Stimulated activated CD4-positive, alpha-beta T cell treated with anti-CD3 and anti-CD28 coated beads, Interleukin-4, amount 100 ng/mL, for 48 hours (primary cell): ENCODE measurements around the gene PHACTR2.

Experiments
- DNase-seq, 2 donors: peaks; one replicate each; pipeline ENCODE4 v3.0.0-alpha.2; 2020; ENCODE audit warnings: low read depth in 2 of 2

The PHACTR2 gene

DNA sequence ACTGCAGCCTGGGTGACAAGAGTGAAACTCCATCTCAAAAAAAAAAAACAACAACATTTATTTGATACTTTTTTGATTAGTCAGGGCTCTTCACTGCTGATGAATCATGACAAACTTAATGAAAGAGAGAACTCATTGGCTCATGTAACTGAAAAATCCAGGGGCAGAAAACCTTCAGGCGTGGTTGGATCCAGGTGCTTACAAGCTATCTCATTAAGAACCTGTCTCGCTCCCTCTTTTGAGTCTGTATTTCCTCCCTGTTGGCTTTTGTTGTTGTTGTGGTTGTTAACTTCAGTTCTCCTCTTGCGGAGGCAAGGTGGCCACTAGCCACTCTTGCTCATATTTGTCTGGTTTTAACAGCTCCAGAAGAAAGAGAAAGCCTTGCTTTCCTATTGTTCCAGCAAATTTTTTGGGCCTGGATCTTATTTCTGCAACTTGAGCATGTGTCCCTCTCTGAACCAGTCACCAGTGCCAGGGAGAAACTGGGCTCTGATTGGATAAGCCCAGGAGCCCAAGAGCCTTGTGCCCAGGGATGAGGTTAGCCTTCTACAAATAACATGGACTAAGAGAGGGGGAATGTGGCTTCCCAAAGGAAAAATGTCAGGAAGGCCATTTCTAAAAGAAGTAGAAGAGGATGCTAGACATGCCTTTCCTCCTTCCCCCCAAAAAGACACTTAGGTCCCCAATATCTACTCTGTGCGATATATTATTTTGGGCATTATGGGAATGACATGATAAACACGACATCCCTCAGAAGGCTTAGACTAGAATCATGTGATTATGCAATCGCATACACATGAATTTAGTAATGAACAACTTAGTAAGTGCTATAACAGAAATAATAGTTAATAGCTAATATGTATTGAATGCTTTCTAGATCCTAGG lies 64.5 kb downstream of the PHACTR2 start:
- DNase-seq = no peak

DNA sequence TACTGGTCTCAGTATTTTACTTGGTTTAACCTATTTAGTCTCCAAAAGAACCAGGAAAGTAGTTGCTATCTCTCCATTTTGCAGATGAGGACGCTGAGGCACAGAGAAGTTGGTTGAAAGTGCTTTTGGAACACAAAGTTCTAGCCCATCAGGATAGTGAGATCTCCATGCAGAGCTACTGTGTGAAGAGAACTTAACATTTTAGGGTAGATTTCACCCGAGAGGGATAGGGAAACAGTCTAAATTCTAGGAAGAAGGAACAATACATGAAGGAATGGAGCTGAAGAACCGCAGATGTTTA lies 65.1 kb downstream of the PHACTR2 start:
- DNase-seq = no peak

DNA sequence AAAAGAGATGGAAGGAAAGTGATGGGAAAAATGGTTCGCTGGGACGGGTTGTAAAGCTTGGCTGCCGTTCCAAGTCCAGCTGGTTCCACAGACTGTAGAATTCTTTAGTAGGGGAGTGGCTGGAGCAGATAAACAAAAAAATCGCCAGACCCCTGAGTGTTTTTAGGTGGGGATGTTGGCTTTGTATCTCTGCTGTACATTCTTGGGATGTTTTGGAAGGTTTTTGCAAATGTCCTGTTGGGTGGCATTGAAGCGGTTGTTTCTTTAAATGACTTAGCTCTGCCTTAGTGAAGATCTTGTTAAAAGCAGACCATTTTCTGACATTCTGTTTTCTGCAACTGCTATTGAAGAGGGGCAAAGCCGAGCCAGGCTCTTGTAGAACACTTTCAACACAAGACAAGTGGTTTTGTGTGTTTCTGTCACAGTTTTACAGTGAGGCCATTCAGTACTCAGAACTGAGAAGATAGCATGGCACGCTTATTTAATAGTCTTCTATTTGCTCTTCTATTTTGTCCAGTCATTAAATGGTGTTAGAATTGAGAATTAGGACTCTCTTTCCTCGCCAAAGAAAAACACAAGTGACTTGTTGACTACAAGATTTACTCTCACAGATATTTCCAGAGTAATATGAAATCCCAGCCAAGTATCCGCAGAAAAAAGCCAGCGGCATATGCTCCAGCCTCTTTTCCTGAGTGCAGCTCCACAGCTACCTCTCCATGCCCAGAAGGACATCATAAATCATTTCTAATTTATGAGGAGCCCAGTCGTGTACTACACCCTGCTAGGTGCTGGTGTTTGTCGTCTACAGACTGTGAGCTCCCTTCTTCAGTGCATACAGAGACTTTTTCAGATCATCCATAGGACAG lies 65.8 kb downstream of the PHACTR2 start:
- DNase-seq = no peak

DNA sequence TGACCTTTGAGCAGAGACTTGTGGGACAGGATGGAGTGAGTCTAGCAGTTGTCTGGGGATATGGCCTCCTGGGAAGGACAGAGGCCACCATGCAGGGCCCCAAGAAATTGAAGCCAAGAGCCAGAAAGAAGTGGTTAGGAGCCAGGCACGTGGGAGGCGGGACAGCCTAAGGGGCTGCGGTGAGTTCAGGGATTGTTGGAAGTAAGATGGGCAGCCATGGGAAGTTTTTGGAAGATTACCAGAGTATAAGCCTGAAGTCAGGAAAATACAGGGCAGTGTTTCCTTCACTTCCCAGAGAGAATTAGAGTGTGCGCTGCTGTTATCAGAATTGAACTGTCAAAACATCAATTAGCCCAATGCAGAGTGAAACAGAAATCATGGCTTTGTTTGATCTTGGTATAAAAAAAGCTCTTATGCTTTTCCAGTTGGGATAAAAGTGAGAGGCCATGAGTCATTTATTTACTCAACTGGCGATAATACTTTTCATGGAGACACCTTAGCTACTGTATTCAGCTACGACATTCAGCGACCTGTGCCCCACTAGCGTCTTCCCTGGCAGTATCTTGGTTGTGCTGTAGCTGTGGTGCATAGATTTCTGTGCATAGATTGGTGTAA lies 66.9 kb downstream of the PHACTR2 start:
- no peak for DNase-seq

DNA sequence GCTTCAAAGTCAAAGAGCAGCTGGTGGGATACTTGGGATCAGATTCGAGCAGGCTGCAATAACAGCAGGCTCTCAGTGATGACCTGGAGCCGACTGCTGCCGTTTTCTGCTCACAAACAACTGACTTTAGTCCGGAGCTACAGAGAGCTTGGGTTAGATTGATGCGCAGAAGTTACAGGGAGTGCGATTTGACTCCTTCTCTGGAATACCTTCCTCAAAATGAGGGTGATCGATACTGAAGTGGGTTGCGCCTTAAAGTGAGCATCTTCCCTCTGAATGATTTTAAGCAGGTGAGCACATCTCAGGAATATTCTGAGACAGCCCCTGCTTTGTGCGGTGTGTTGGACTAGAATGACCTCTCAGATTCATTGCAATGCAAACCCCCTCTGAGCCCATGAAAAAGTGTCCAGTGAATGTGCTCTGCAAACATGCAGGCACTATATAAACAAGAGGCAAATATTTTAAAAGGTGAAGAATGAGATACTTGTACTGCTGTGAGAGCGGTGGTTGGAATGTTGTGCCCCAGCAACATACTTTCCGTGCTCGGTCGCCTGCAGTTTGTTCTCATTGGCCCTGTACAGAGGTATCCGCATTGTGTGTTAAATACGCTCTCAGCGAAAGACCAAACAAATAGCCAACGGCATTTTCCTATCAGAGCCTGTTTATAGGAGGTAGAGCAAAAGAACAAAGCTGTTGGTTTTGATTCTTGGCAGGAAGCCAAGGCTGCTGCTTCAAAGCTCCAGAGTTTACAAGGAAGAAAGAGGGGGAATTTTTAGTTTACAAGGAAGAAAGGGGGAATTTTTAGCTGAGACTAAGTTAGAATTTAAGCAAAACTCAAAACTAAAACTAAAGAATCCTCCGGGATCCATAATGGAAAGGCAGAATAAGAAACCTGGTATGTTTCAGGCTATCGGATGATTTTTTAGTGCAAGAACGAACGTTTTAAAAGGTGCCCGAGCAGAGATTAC lies 67.7 kb downstream of the PHACTR2 start:
- DNase-seq = no peak

DNA sequence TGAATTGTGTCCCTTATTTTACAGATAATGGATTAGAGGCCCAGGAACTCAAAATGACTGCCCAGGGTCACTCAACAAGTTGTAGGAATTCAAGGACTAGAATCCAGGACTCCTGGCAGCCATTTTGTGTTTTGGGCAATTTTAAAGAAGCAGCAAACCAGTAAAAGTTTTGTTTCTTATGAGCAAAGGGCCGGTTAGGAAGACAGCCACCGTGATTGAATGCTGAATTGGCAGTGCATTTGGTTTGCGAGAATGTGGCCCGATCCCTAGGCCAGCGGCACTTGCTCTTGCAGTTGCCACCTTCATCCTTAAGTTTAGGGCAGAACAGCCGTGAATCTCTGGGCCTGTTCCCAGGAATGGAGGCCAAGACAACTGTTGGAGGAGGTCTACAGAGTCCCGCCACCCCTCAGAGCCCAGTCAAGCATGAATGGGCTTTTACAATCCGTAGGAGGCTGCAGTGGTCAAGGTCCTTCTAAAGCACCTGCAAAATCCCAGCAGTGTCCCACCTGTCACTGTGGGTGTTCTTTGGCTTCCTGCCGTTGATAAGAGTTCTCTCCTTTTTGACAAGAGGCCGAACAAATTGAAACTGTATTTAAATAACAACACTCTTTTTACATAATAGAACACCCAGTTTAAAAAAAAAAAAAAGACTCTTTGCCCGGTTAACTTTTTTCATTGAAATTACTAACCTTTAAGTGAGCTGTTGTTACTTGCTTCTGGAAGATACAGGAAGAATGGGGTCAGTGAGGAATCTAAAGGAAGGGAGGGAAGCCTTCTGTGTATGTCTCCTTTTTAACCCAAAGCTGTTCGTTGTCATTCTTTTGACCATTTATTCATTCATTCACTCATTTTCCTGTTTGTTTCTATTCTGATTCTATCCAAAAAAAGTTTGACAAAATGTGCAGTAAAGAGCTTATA lies 68.7 kb downstream of the PHACTR2 start:
- DNase-seq = no peak

DNA sequence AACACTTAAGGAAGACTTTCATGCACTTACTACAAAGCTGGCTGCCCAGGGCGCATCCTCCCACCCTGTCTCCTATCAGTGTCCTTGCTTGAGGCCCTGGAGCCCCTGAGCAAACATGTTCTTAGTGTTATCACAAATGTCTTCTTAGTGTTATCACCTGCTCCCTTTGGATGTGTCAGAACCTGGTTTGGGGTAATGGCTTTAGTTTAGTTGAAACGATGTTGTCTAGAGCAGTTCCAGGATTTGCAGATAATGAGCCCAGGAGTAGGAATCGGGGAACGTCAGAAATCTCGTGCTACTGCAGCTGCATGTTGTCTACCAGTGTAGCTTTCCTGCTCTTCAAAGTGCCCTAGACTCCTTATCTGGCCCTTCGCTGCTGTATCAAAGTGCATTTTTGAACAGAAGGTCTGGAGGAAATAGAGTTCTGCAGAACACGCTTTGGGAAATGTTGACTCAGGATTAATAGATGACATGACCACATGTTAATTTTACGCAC lies 69.6 kb downstream of the PHACTR2 start:
- no peak for DNase-seq

DNA sequence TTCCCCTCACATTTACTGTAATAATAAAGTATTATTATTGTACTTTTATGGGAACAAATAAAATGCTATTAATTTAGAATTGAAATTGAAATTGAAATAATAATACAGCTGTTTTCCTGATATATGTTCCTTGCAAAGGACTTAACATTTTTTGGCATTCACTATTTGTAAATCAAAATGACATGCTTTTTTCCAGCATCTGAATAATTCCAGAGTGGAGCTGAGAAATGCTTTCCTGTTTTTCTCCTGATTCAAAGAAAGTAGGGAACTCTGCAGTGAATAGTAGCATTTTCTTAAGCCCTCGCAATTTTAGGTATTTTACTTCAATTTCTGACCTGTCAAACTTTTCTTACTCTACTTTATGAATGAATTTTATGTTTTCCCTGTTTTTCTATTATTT lies 72.1 kb downstream of the PHACTR2 start:
- no peak for DNase-seq

DNA sequence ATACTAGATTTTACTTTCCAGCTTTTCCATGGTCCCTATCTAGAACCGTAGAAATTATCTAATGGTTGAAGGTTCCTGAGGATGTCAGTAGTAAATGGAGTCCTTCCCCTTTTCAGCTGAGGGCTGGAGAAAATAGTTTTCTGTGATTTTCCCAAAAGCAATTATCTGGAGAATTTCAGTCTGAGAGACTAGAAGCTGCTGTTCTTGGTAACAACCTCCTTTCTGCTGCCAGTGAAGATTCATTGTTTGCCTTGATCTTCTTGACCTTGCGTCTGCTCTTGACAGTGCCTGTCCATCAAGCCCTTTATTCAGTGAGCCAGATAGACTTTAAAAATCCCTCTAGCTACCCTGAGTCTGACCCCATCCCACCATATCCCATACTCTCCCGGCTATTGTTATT lies 73.1 kb downstream of the PHACTR2 start:
- DNase-seq = no peak

DNA sequence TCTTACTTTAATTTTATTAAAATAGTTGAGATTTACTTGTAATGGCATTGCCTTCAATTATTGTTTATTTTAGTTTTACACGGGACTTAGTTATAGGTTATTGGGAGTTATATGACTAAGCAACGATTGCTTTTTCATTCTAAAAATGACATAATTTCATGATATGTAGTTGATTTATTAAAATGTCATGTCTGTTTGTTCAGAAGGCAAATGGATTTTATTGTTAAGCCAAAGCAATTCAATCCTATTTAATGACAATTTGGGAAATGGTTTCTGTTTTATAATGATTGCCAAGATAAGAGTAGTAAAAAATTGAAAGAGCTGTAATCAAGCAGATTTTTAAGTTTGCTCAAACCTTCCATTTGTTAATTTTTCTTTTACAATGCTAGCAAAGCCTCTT lies 74.7 kb downstream of the PHACTR2 start:
- DNase-seq = no peak

DNA sequence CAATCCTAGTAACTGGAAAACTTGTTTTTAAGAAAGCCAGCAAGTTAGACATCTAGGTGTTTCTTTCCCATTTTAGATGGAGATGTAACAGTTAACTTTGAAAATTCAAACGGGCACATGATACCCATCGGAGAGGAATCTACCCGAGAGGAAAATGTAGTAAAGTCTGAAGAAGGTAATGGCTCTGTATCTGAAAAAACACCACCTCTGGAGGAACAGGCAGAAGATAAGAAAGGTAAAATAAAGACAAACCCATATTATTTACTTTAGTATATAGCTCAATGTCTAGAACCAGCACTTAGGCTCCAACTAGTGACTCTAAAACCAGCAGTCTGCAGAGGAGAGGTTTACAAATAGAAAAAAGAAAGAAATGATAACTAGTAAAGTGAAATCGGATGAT lies 75.9 kb downstream of the PHACTR2 start:
- no peak for DNase-seq

DNA sequence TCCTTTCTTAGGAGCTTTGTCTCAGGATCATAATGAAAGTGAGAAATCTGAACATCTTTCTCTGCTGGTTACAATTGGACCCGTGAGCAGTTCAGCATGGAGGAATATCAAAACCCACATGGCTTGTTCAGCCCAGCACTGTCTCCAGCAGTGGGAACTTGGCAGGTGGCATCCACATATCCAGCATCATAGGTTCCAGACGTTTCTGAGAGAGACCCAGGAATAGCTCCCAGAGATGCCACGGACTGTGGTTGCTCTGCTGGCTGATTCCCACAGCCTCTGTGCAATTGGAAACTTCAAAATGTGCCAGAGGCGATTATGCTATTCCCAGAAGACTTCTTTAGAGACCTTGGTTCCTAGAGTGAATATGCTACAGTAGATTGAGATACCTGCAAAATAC lies 76.4 kb downstream of the PHACTR2 start:
- DNase-seq = no peak

DNA sequence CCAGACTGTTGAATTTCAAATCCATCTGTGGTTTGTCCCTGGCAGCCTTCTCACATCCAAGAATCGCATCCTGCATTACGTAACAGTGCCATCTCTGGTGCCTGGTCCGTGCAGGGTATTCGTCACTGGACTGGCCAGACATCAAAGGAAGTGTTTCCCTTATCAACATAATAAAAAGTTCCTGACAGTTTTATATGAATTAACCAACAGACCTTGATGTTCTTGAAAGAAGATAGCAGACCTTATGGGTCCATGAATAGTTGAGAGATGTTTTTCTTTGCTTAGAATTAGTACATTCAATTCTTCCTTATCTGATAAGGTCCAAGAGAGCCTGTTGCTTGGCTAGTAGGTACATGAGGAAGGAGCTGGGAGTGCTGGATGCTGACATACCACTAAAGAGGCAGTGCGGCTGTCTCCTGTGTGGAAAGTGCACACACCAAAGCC lies 77.6 kb downstream of the PHACTR2 start:
- no peak for DNase-seq

DNA sequence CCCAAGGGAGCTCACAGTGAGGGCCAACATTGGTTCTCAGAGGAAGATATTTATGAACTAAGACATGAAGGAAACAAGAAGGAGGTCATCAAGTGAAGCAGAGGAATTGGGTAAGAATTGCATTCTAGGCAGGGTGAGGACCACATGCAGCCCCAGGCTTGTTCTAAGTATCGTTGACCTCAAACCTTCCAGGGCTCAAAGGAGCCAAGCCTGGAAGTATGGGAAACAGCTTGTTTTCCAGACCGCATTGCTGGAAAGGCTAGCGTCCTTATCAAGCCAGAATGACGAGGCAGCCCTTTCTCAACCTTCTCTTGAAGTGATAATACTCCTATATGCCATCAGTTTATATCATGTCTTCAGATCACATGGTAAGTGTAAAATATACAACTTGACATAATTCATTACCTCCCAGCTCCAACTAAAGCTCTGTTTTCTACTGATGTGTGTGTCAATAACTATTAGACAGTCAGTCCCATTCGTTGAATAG lies 79.6 kb downstream of the PHACTR2 start:
- DNase-seq = no peak

DNA sequence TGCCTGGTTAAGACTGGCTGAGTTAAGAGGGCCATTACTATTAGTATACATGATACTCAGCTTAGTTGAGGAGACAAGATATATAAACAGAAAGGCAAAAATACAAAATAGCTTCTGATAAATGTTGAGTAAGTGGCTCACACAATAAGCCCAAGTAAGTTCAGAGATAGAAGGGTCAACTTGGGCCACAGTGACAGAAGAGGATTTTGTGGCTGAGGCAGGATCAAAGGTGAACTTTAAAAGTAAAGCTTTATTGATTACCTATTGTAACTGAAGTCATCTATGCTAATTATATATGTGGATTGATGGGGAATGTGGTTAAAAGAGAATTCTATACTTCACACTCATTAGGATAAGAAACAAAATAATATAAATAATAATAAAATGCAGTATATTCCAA lies 80.8 kb downstream of the PHACTR2 start:
- DNase-seq = no peak

DNA sequence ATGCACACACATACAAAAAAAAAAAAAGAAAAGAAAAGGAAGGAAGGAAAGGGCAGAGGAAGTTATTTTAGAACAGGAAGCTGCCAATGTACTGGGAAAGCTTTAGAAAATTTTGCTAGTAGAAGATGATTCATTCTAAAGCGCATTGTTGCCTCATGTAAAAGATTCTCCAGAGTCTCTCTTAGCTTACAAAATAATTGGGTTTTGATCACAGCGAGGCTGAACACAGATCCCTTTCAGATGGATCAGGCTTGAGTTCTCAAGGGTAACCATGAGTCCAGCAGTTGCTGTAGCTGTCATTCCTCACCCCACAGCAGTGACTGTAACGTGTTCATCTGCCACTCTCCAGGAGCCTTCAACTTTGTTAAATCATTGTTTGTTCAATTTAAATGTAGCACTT lies 81.9 kb downstream of the PHACTR2 start:
- DNase-seq = no peak

DNA sequence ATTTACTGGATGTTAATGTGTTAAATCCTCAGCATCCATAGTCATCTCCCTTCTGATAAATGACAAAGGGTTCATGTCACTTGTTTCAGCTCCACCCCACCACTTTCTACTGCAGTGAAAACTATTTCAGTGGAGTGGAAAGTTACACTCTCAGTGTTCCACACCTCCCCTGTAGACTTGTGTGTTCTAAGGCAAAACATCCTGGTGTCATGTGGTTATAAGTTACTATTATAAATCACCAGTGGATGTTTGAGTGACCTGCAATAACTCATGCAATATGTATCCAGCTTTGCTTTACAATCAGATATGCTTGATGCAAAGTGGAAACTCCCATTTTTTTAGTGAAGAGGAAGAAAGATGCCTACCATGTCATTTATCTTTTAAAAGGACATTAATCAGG lies 83.3 kb downstream of the PHACTR2 start:
- no peak for DNase-seq

DNA sequence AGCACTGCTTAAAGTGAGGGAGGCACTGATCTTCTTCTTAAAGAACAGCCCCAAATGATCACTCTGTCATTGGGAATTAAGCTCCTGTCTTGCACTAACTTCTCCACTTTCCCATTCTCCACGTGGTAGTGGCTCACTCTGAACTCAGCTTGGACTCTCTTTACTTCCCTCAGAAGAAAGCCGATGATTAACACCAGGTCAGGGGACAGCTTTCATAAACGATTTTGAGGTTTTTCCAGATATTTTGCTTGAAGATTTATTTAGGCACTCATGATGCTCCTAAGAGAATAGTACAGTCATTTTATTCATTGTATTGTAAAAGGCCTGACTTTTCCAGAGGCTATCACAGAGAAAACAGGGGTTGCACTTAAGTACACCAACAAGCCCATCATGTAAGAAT lies 84.4 kb downstream of the PHACTR2 start:
- no peak for DNase-seq

DNA sequence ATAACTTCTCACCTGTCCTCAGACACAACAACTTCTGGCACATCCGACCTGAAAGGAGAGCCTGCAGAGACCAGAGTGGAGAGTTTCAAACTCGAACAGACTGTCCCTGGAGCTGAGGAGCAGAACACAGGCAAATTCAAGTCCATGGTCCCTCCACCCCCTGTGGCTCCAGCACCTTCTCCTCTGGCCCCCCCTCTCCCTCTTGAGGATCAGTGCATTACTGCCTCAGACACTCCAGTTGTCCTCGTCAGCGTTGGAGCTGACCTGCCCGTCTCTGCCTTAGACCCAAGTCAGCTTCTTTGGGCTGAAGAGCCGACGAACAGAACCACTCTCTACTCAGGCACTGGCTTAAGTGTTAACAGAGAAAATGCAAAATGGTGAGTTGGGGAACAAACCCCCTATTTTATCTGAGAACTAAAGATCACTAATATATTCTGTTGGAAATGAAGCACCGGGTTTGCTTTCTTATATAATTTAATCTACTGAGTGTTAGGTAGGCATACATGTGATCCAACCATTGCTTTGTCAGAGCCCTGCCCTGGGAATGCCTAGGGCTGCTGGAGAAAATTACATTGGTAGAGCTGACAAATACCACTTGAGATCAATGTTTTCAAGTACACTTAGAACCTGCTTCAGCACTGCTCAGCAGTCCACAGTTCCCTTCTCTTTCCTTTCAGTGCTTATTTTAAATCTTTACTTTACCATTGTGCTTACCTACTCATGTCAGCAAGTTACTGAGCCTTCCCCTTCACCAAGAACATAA lies 87.8 kb downstream of the PHACTR2 start:
- no peak for DNase-seq
